HepG2 (cell line): ENCODE results near the gene SCART1. TPM values are rescaled to one million over a fixed set of nuclear protein-coding genes. Genes with fewer than 3 reads are reported as not detected.

Experiments
- ATAC-seq: fragments of 200-7000 bp; cut with Tn5 transposase; 3 replicates; pipeline ENCODE4 v1.9.1; 2020; ENCODE audit warnings: mild to moderate bottlenecking, moderate library complexity
- BruUV-seq: library from RNA; stranded (reverse); fragments of 400-500 nt; replicated peaks from 2 replicates; lab custom pipeline; 2021; lab: Mats Ljungman, UMichigan
- CTCF ChIA-PET: fragments of 300-600 bp; formaldehyde crosslinking; extraction: SDS; loops from one replicate; lab custom pipeline; 2021; ENCODE audit warnings: low total read pairs, inconsistent platforms, low intra/inter-chr PET ratio; lab: Yijun Ruan, JAX
- POLR2A ChIA-PET: fragments of 350-600 bp; sonication (Branson Sonifier 250); formaldehyde crosslinking; loops from one replicate; lab custom pipeline; 2020; ENCODE audit warnings: antibody characterized with exemption, inconsistent platforms; lab: Yijun Ruan, JAX
- DNase-seq: peaks from one replicate; pipeline ENCODE4 v3.0.0-alpha.2; 2015; ENCODE audit warnings: low spot score
- FAIRE-seq: peaks from 3 replicates; lab custom pipeline; 2011; peaks lifted over from hg19 to GRCh38; lab: Jason Lieb, UNC
- H2AFZ ChIP-seq: one replicate; pipeline ENCODE4 v1.6.1; 2011; ENCODE audit warnings: low read length, inconsistent platforms
- H3K27ac ChIP-seq: fragments of 300-600 bp; 3 replicates; pipeline ENCODE4 v1.8.0; 2011; ENCODE audit warnings: mixed run types, mild to moderate bottlenecking, mixed read lengths, low read length, inconsistent platforms; ENCODE audit not compliant: insufficient read depth; ENCODE audit errors: extremely low read length
- H3K27me3 ChIP-seq, 2 experiments: fragments of 200-600 bp in 1 of 2; 2 replicates in 1 of 2; 3 replicates in 1 of 2; pipeline versions ENCODE4 v1.6.0 to v1.8.0; 2011; ENCODE audit warnings: low read length in 2 of 2, mild to moderate bottlenecking in 2 of 2, moderate library complexity in 2 of 2, inconsistent platforms in 1 of 2; ENCODE audit not compliant: insufficient read depth in 2 of 2, control insufficient read depth in 1 of 2
- H3K36me3 ChIP-seq, 2 experiments: fragments of 200-600 bp in 1 of 2; replicated peaks in 1 of 2; 2 replicates in 1 of 2; 3 replicates in 1 of 2; pipeline versions ENCODE4 v1.5.1 to v1.8.0; 2011; ENCODE audit warnings: low read length in 2 of 2, inconsistent platforms in 1 of 2; ENCODE audit not compliant: insufficient read depth in 2 of 2, control insufficient read depth in 1 of 2
- H3K4me1 ChIP-seq: 2 replicates; pipeline ENCODE4 v1.5.1; 2012; ENCODE audit warnings: low read length, inconsistent platforms; ENCODE audit not compliant: insufficient read depth
- H3K4me2 ChIP-seq: 2 replicates; pipeline ENCODE4 v1.6.0; 2011; ENCODE audit warnings: low read depth, low read length, inconsistent platforms
- H3K4me3 ChIP-seq, 3 experiments: fragments of 200-600 bp in 1 of 3; sonication (generic), shearing (Covaris generic) in 1 of 3; replicated peaks in 1 of 3; 2 replicates each; pipeline ENCODE4 v1.5.1; 2011 to 2016; ENCODE audit warnings: low read length in 3 of 3, inconsistent platforms in 2 of 3, low read depth in 2 of 3, mild to moderate bottlenecking in 2 of 3, control low read depth in 1 of 3, mixed read lengths in 1 of 3; ENCODE audit not compliant: insufficient read depth in 1 of 3
- H3K79me2 ChIP-seq: one replicate; pipeline ENCODE4 v1.6.1; 2011; ENCODE audit warnings: low read length, inconsistent platforms; ENCODE audit not compliant: insufficient read depth
- H3K9ac ChIP-seq: 2 replicates; pipeline ENCODE4 v1.6.0; 2011; ENCODE audit warnings: mild to moderate bottlenecking, low read depth, low read length, inconsistent platforms; ENCODE audit not compliant: insufficient read depth
- H3K9me3 ChIP-seq: 2 replicates; pipeline ENCODE4 v1.5.1; 2012; ENCODE audit warnings: mild to moderate bottlenecking, low read length
- H4K20me1 ChIP-seq: 2 replicates; pipeline ENCODE4 v1.6.0; 2011; ENCODE audit warnings: inconsistent platforms, mild to moderate bottlenecking, low read length, moderate library complexity; ENCODE audit not compliant: insufficient read depth
- AGO2 ChIP-seq: fragments of 200-400 bp; formaldehyde crosslinking; optimal IDR thresholded peaks from 2 replicates; pipeline ENCODE3; 2017; ENCODE audit warnings: mild to moderate bottlenecking, low read depth, low read length, moderate library complexity
- WGBS: methylation state at CpG from one replicate; pipeline ENCODE4 v1.1.6; 2017; ENCODE audit warnings: low lambda C conversion rate; 5-methylcytosine and 5-hydroxymethylcytosine counted together
- in situ Hi-C: cut with HindIII; loops from 2 replicates; pipeline ENCODE4 v1.10.0; 2017; ENCODE audit warnings: low pct_unique_long_range_greater_than_20kb; ENCODE audit not compliant: extremely low pct_ligation_motif_present
- intact Hi-C: fragments of 100-400 bp; cut with micrococcal nuclease; formaldehyde crosslinking; loops from one replicate; pipeline ENCODE4 v1.10.0; 2022; ENCODE audit not compliant: unreplicated experiment
- polyA plus RNA-seq, 8 experiments: library from polyadenylated mRNA; depleted of rRNA in 3 of 8; stranded (reverse) in 7 of 8; unstranded in 1 of 8; fragments of >200 nt; fragmentation: Illumina TruSeq in 4 of 8; extraction: Trizol in 4 of 8; gene quantifications; 2 replicates each; pipeline versions ENCODE4 v1.2.1 to v1.2.3, GENCODE V29; 2011 to 2016; ENCODE audit warnings: low read depth in 4 of 8, missing spikeins in 1 of 8, mixed read lengths in 1 of 8; ENCODE audit not compliant: insufficient read depth in 1 of 8
- total RNA-seq, 5 experiments: library from RNA; depleted of rRNA; stranded (reverse); fragments of >200 nt; fragmentation: Illumina TruSeq; extraction: Trizol; gene quantifications; 2 replicates each; pipeline ENCODE4 v1.2.3, GENCODE V29; 2016; ENCODE audit warnings: low read depth in 1 of 5
- TF ChIP-seq, protein P1 (sequence below), 2 experiments: IDR thresholded peaks; 2 replicates each; pipeline ENCODE4 v1.6.1; 2011 to 2012; ENCODE audit warnings: low read length in 2 of 2, borderline replicate concordance in 1 of 2, low read depth in 1 of 2, mild to moderate bottlenecking in 1 of 2, moderate library complexity in 1 of 2

SCART1 gene
- total and polyA plus RNA-seq, 2 of the 13 experiments (the other 11 are each of a cell fraction or from before 2014, with no cell fraction given): 0.46 to 1.1 TPM

DNA sequence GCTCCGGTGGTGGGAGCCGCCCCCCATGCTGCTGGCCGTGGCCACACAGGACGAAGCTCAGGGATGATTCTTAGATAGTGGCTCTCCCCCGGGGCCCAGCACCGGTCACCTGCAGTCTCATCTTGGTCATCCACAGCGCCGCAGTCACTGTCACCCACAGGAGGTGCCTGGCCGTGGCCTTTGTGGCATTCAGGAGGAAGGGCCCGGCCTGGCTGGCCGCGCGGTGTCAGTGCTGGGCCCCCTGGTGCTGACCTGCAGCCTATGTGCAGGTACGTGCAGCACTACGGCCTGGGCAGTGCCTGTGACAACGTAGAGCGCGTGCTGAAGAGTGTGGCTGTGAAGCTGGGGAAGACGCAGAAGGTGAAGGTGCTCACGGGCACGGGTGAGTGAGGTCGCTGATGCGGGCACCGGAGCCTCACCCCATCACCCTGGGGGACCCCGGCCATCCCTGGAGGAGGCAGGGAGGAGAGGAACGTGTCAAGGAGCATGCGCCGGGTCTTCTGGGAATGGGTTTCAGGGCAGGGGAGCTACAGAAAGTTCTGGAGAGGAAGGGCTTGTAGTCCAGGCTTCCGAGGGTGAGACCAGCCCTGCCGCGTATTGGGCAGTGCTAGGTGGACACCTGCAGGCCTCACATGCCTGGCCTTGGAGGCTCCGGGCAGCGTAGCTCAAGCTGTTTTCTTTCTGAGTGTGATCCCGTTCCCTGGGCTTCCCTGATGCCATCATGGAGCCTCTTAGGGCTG is 34.4 kb upstream of the SCART1 start:
- BruUV-seq: no TSS peak
- Histone ChIP-seq H3K4me1 (no peaks in the 10 kb centered on the region), H3K4me3 (no peak overlapping the region), H3K27me3 (no peaks in the 10 kb centered on the region), H3K27ac (no peak overlapping the region), H4K20me1 (no peaks in the 10 kb centered on the region), H3K4me2 (no peak overlapping the region), H3K79me2 (no peaks in the 10 kb centered on the region), H2AFZ (no peak overlapping the region), H3K36me3 (peaks cover 6 to 20% of the 10 kb centered on the region in 2 experiments; a peak in 3 of 5 replicates), H3K9ac (no peak overlapping the region), H3K9me3 (no peaks in the 10 kb centered on the region)
- ChIA-PET POLR2A (interaction anchor here (0.9 kb wide), 1 partner anchor 62 kb away, joined by 3 read pairs; the partner anchor contains the start of gene FUOM), CTCF (no interaction called here)
- in situ Hi-C loops: no loop called here
- FAIRE-seq (no peak), ATAC-seq (no peak), DNase-seq (no peak)
- intact Hi-C loops: no loop called here
- WGBS: 91% methylated on average over 27 of the region's 34 CpGs
- TF ChIP-seq, protein P1, sequence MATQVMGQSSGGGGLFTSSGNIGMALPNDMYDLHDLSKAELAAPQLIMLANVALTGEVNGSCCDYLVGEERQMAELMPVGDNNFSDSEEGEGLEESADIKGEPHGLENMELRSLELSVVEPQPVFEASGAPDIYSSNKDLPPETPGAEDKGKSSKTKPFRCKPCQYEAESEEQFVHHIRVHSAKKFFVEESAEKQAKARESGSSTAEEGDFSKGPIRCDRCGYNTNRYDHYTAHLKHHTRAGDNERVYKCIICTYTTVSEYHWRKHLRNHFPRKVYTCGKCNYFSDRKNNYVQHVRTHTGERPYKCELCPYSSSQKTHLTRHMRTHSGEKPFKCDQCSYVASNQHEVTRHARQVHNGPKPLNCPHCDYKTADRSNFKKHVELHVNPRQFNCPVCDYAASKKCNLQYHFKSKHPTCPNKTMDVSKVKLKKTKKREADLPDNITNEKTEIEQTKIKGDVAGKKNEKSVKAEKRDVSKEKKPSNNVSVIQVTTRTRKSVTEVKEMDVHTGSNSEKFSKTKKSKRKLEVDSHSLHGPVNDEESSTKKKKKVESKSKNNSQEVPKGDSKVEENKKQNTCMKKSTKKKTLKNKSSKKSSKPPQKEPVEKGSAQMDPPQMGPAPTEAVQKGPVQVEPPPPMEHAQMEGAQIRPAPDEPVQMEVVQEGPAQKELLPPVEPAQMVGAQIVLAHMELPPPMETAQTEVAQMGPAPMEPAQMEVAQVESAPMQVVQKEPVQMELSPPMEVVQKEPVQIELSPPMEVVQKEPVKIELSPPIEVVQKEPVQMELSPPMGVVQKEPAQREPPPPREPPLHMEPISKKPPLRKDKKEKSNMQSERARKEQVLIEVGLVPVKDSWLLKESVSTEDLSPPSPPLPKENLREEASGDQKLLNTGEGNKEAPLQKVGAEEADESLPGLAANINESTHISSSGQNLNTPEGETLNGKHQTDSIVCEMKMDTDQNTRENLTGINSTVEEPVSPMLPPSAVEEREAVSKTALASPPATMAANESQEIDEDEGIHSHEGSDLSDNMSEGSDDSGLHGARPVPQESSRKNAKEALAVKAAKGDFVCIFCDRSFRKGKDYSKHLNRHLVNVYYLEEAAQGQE (IDR thresholded peaks at IDR 0.05; ENCODE audit: borderline replicate concordance in 1 of 2, low read depth in 1 of 2, low read length in 2 of 2): no peak
- peak; percentile 61 for TF ChIP-seq AGO2
